Activated T-helper 1 cell treated with Interleukin-2 at 50 U/mL for 16 hours (primary cell): Measurements from ENCODE around the gene FOXP1.

ENCODE experiments used
- DNase-seq: peaks from one replicate; pipeline ENCODE4 v3.0.0-alpha.2; 2020; ENCODE audit warnings: low read depth

FOXP1 gene

GRCh38 chr3:71264840-71265239, 318.7 kb downstream of the FOXP1 start:
- no peak for DNase-seq

- no peak for DNase-seq
Measured at GRCh38 chr3:71262364-71263265, 320.9 kb downstream of the FOXP1 start.

GRCh38 chr3:71260782-71261181, 322.7 kb downstream of the FOXP1 start:
- DNase-seq, result no peak

- no peak for DNase-seq
Measured at GRCh38 chr3:71258526-71258925, 325.0 kb downstream of the FOXP1 start.

- DNase-seq, result no peak
Measured at GRCh38 chr3:71258116-71258515, 325.4 kb downstream of the FOXP1 start.

GRCh38 chr3:71255498-71255897, 328.0 kb downstream of the FOXP1 start:
- DNase-seq, result no peak

- DNase-seq, result no peak
Measured at GRCh38 chr3:71254281-71255057, 329.1 kb downstream of the FOXP1 start.

GRCh38 chr3:71253169-71253568, 330.4 kb downstream of the FOXP1 start:
- no peak for DNase-seq

GRCh38 chr3:71252466-71252865, 331.1 kb downstream of the FOXP1 start:
- no peak for DNase-seq

GRCh38 chr3:71251156-71251775, 332.3 kb downstream of the FOXP1 start:
- DNase-seq, result no peak

GRCh38 chr3:71250026-71250425, 333.5 kb downstream of the FOXP1 start:
- DNase-seq, result no peak

GRCh38 chr3:71247958-71248335, 335.6 kb downstream of the FOXP1 start:
- DNase-seq, result no peak

GRCh38 chr3:71247221-71247957, 336.1 kb downstream of the FOXP1 start:
- no peak for DNase-seq

- no peak for DNase-seq
Measured at GRCh38 chr3:71245971-71246880, 337.3 kb downstream of the FOXP1 start.

- no peak for DNase-seq
Measured at GRCh38 chr3:71244826-71245488, 338.6 kb downstream of the FOXP1 start.

GRCh38 chr3:71244153-71244825, 339.2 kb downstream of the FOXP1 start:
- no peak for DNase-seq

- DNase-seq, result no peak
Measured at GRCh38 chr3:71243229-71243628, 340.3 kb downstream of the FOXP1 start.

GRCh38 chr3:71241981-71242560, 341.5 kb downstream of the FOXP1 start:
- DNase-seq, result no peak

GRCh38 chr3:71241246-71241901, 342.2 kb downstream of the FOXP1 start:
- no peak for DNase-seq
